Effector CD8-positive, alpha-beta T cell (primary cell): ENCODE results near the gene ITK.
A peak's percentile ranks its signal among the peaks of the same experiment; 100 is the strongest.
"Not testable (repeated sequence)": the region's sequence is repeated elsewhere in the genome, so short reads cannot be mapped to it uniquely, and the experiment has no call there.

Experiments used
- DNase-seq: peaks from one replicate; lab custom pipeline; 2025; lab: John Stamatoyannopoulos, UW

ITK gene

GRCh38 chr5:157210652-157211051 lies 30.0 kb downstream of the ITK start:
- DNase-seq = not testable (repeated sequence)

GRCh38 chr5:157212307-157212706 lies 31.7 kb downstream of the ITK start:
- DNase-seq = no peak

GRCh38 chr5:157213527-157214243 lies 33.0 kb downstream of the ITK start:
- no peak for DNase-seq

GRCh38 chr5:157214415-157214814 lies 33.8 kb downstream of the ITK start:
- DNase-seq = no peak

GRCh38 chr5:157214861-157215513 lies 34.3 kb downstream of the ITK start:
- DNase-seq = no peak

GRCh38 chr5:157215514-157216167 lies 35.0 kb downstream of the ITK start:
- no peak for DNase-seq

GRCh38 chr5:157216391-157217142 lies 35.9 kb downstream of the ITK start:
- no peak for DNase-seq

GRCh38 chr5:157217289-157218024 lies 36.8 kb downstream of the ITK start:
- DNase-seq = peak; percentile 14

GRCh38 chr5:157219491-157220271 lies 39.0 kb downstream of the ITK start:
- no peak for DNase-seq

- no peak for DNase-seq
These were observed 41.3 kb downstream of the ITK start for GRCh38 chr5:157221959-157222358.

- DNase-seq = peak; percentile 20
These were observed 42.0 kb downstream of the ITK start for GRCh38 chr5:157222506-157223230.

GRCh38 chr5:157225469-157226422 lies 45.1 kb downstream of the ITK start:
- no peak for DNase-seq

- DNase-seq = no peak
These were observed 50.0 kb downstream of the ITK start for GRCh38 chr5:157230610-157231009.

- no peak for DNase-seq
These were observed 52.1 kb downstream of the ITK start for GRCh38 chr5:157232706-157233105.

GRCh38 chr5:157233515-157233914 lies 52.9 kb downstream of the ITK start:
- no peak for DNase-seq

- no peak for DNase-seq
These were observed 55.8 kb downstream of the ITK start for GRCh38 chr5:157236423-157236822.

- no peak for DNase-seq
These were observed 60.8 kb downstream of the ITK start for GRCh38 chr5:157241483-157241882.

GRCh38 chr5:157244704-157245103 lies 64.1 kb downstream of the ITK start:
- DNase-seq = not testable (repeated sequence)

GRCh38 chr5:157245476-157245875 lies 64.8 kb downstream of the ITK start:
- no peak for DNase-seq
